A549 (cell line): ENCODE results near the gene NUAK2. TPM values are rescaled to one million over a fixed set of nuclear protein-coding genes. Genes with fewer than 3 reads are reported as not detected.

Experiments used
- ATAC-seq, 2 experiments: fragments of 200-7000 bp in 1 of 2; fragments of >200 bp in 1 of 2; cut with Nextera tagmentation in 1 of 2; cut with Tn5 transposase in 1 of 2; 3 replicates each; pipeline versions ENCODE4 v1.8.0 to v1.9.1; 2018 to 2020; ENCODE audit warnings: mild to moderate bottlenecking in 1 of 2, moderate library complexity in 1 of 2
- CTCF ChIA-PET: fragments of 300-600 bp; sonication (Branson Sonifier 250); formaldehyde crosslinking; extraction: SDS; loops from one replicate; lab custom pipeline; 2021; ENCODE audit warnings: antibody characterized with exemption, inconsistent platforms; lab: Yijun Ruan, JAX
- POLR2A ChIA-PET: fragments of 350-600 bp; formaldehyde crosslinking; extraction: SDS; loops from one replicate; lab custom pipeline; 2021; ENCODE audit warnings: antibody characterized with exemption, inconsistent platforms; lab: Yijun Ruan, JAX
- DNase-seq, 2 experiments: peaks; one replicate each; pipeline versions ENCODE4 v3.0.0 to v3.0.0-alpha.2; 2011 to 2016; ENCODE audit warnings: low read depth in 1 of 2, low spot score in 1 of 2
- FAIRE-seq: peaks from 2 replicates; lab custom pipeline; 2011; peaks lifted over from hg19 to GRCh38; lab: Jason Lieb, UNC
- H3K27ac ChIP-seq, 2 experiments: fragments of >200 bp; sonication (Bioruptor Twin); formaldehyde crosslinking; 3 replicates each; pipeline ENCODE4 v1.5.1; 2016 to 2017
- H3K4me1 ChIP-seq: fragments of >200 bp; sonication (Bioruptor Twin); formaldehyde crosslinking; 3 replicates; pipeline ENCODE4 v1.6.1; 2016
- H3K4me2 ChIP-seq: fragments of >200 bp; sonication (Bioruptor Twin); formaldehyde crosslinking; 3 replicates; pipeline ENCODE4 v1.6.1; 2016
- H3K4me3 ChIP-seq: fragments of >200 bp; sonication (Bioruptor Twin); formaldehyde crosslinking; 3 replicates; pipeline ENCODE4 v1.5.1; 2016
- H3K9me3 ChIP-seq: fragments of >200 bp; sonication (Bioruptor Twin); formaldehyde crosslinking; 3 replicates; pipeline ENCODE4 v1.6.1; 2016
- BHLHE40 ChIP-seq: IDR thresholded peaks from 2 replicates; pipeline ENCODE4 v1.6.1; 2012; ENCODE audit warnings: low read depth, low read length, inconsistent platforms
- CBX2 ChIP-seq: fragments of 200-600 bp; sonication (generic); IDR thresholded peaks from 2 replicates; pipeline ENCODE4 v1.6.1; 2016; ENCODE audit warnings: low read depth, mild to moderate bottlenecking, borderline replicate concordance
- CEBPB ChIP-seq, 2 experiments: fragments of >200 bp in 1 of 2; sonication (Bioruptor Twin) in 1 of 2; formaldehyde crosslinking in 1 of 2; IDR thresholded peaks; 2 replicates each; pipeline ENCODE4 v1.6.1; 2012 to 2016
- CHD4 ChIP-seq: fragments of 200-600 bp; sonication (generic); IDR thresholded peaks from 2 replicates; pipeline ENCODE4 v1.6.1; 2016; ENCODE audit warnings: antibody characterized with exemption, mild to moderate bottlenecking, borderline replicate concordance
- EP300 ChIP-seq, 2 experiments: fragments of >200 bp; sonication (Bioruptor Twin); formaldehyde crosslinking; IDR thresholded peaks; 2 replicates in 1 of 2; 3 replicates in 1 of 2; pipeline ENCODE4 v1.6.1; 2016 to 2017
- ESRRA ChIP-seq: fragments of 150-350 bp; IDR thresholded peaks from 2 replicates; pipeline ENCODE4 v1.6.1; 2014; ENCODE audit warnings: mild to moderate bottlenecking, low read length, borderline replicate concordance
- GATA3 ChIP-seq: IDR thresholded peaks from 2 replicates; pipeline ENCODE4 v1.6.1; 2012; ENCODE audit warnings: borderline replicate concordance
- HDAC2 ChIP-seq: fragments of 200-600 bp; sonication (generic); IDR thresholded peaks from 2 replicates; pipeline ENCODE4 v1.6.1; 2016
- HES2 ChIP-seq: fragments of >200 bp; sonication (Bioruptor Twin); formaldehyde crosslinking; IDR thresholded peaks from 2 replicates; pipeline ENCODE4 v1.6.1; 2016
- HEYL ChIP-seq: fragments of 250-450 bp; sonication (Bioruptor Pico); IDR thresholded peaks from 2 replicates; pipeline ENCODE4 v1.8.0; 2021; ENCODE audit warnings: mild to moderate bottlenecking, moderate library complexity
- HOXA7 ChIP-seq: fragments of 250-450 bp; sonication (Bioruptor Pico); IDR thresholded peaks from 2 replicates; pipeline ENCODE4 v1.5.0; 2020; ENCODE audit warnings: mild to moderate bottlenecking, moderate library complexity
- HOXB13 ChIP-seq: fragments of 250-450 bp; sonication (Bioruptor Pico); IDR thresholded peaks from 2 replicates; pipeline ENCODE4 v1.5.0; 2020; ENCODE audit warnings: low read depth, mild to moderate bottlenecking, moderate library complexity
- JUN ChIP-seq, 2 experiments: fragments of >200 bp; sonication (Bioruptor Twin); formaldehyde crosslinking; IDR thresholded peaks; 2 replicates in 1 of 2; 3 replicates in 1 of 2; pipeline ENCODE4 v1.6.1; 2016 to 2017
- JUNB ChIP-seq: fragments of >200 bp; sonication (Bioruptor Twin); formaldehyde crosslinking; IDR thresholded peaks from 2 replicates; pipeline ENCODE4 v1.6.1; 2016
- KDM1A ChIP-seq: fragments of 200-600 bp; sonication (generic); IDR thresholded peaks from 2 replicates; pipeline ENCODE4 v1.6.1; 2016; ENCODE audit warnings: low read depth, mild to moderate bottlenecking
- MAFK ChIP-seq: fragments of 450-650 bp; IDR thresholded peaks from 2 replicates; pipeline ENCODE4 v1.6.1; 2014; ENCODE audit not compliant: partially characterized antibody
- MAZ ChIP-seq: fragments of 150-350 bp; IDR thresholded peaks from 2 replicates; pipeline ENCODE4 v1.6.1; 2014; ENCODE audit warnings: antibody characterized with exemption, low read depth, low read length, borderline replicate concordance
- NFE2L2 ChIP-seq: fragments of 150-350 bp; conservative IDR thresholded peaks from 2 replicates; pipeline ENCODE4 v1.6.1; 2014; ENCODE audit warnings: low read length
- NPAS2 ChIP-seq: fragments of 250-450 bp; sonication (Bioruptor Pico); IDR thresholded peaks from 2 replicates; pipeline ENCODE4 v1.8.0; 2022; ENCODE audit warnings: mild to moderate bottlenecking, moderate library complexity, borderline replicate concordance
- NR3C1 ChIP-seq: fragments of >200 bp; sonication (Bioruptor Twin); formaldehyde crosslinking; IDR thresholded peaks from 3 replicates; pipeline ENCODE4 v1.6.1; 2017
- PHF8 ChIP-seq: fragments of 200-600 bp; sonication (generic); IDR thresholded peaks from 2 replicates; pipeline ENCODE4 v1.6.1; 2016; ENCODE audit warnings: low read depth, mild to moderate bottlenecking, antibody characterized with exemption, moderate library complexity, borderline replicate concordance
- POLR2A ChIP-seq: IDR thresholded peaks from 2 replicates; pipeline ENCODE4 v1.6.1; 2012; ENCODE audit warnings: mild to moderate bottlenecking, low read length
- POLR2AphosphoS2 ChIP-seq: conservative IDR thresholded peaks from 2 replicates; pipeline ENCODE4 v1.6.1; 2012; ENCODE audit warnings: low read length, improper control_type of control experiment, inconsistent platforms
- RAD21 ChIP-seq, 2 experiments: fragments of >200 bp in 1 of 2; sonication (Bioruptor Twin) in 1 of 2; formaldehyde crosslinking in 1 of 2; IDR thresholded peaks in 1 of 2; conservative IDR thresholded peaks in 1 of 2; 2 replicates in 1 of 2; 3 replicates in 1 of 2; pipeline ENCODE4 v1.6.1; 2012 to 2018; ENCODE audit warnings: inconsistent platforms in 1 of 2
- RARB ChIP-seq: fragments of 250-450 bp; sonication (Bioruptor Pico); IDR thresholded peaks from 2 replicates; pipeline ENCODE4 v1.8.0; 2021; ENCODE audit warnings: mild to moderate bottlenecking, moderate library complexity
- RCOR1 ChIP-seq: fragments of 150-350 bp; IDR thresholded peaks from 2 replicates; pipeline ENCODE4 v1.6.1; 2014; ENCODE audit warnings: antibody characterized with exemption, low read length, low read depth
- RFX5 ChIP-seq: fragments of 450-650 bp; IDR thresholded peaks from 2 replicates; pipeline ENCODE4 v1.7.1; 2014; ENCODE audit warnings: antibody characterized with exemption, mild to moderate bottlenecking, moderate library complexity
- RNF2 ChIP-seq: fragments of 200-600 bp; sonication (generic); IDR thresholded peaks from 2 replicates; pipeline ENCODE4 v1.6.1; 2016; ENCODE audit warnings: low read depth, mild to moderate bottlenecking, antibody characterized with exemption, moderate library complexity, borderline replicate concordance
- SMC3 ChIP-seq: fragments of >200 bp; sonication (Bioruptor Twin); formaldehyde crosslinking; IDR thresholded peaks from 3 replicates; pipeline ENCODE4 v1.6.1; 2018; ENCODE audit warnings: inconsistent platforms
- SREBF2 ChIP-seq: fragments of 450-650 bp; IDR thresholded peaks from 2 replicates; pipeline ENCODE4 v1.6.1; 2014; ENCODE audit warnings: mild to moderate bottlenecking, moderate library complexity
- TP53 ChIP-seq: fragments of 250-450 bp; sonication (Bioruptor Pico); IDR thresholded peaks from 2 replicates; pipeline ENCODE4 v1.5.0; 2021; ENCODE audit warnings: mild to moderate bottlenecking, moderate library complexity
- ZC3H11A ChIP-seq: fragments of 450-650 bp; IDR thresholded peaks from 2 replicates; pipeline ENCODE4 v1.6.1; 2014; ENCODE audit warnings: antibody characterized with exemption, mild to moderate bottlenecking
- ZFP36 ChIP-seq: fragments of 450-650 bp; IDR thresholded peaks from 2 replicates; pipeline ENCODE4 v1.6.1; 2014; ENCODE audit warnings: borderline replicate concordance; ENCODE audit not compliant: partially characterized antibody
- ZNF302 ChIP-seq: fragments of 250-450 bp; sonication (Bioruptor Pico); IDR thresholded peaks from 2 replicates; pipeline ENCODE4 v1.9.0; 2021; ENCODE audit warnings: inconsistent platforms, mild to moderate bottlenecking, moderate library complexity
- ZSCAN20 ChIP-seq: fragments of 250-450 bp; sonication (Bioruptor Pico); IDR thresholded peaks from 2 replicates; pipeline ENCODE4 v1.8.0; 2022; ENCODE audit warnings: mild to moderate bottlenecking, moderate library complexity
- WGBS: methylation state at CpG from one replicate; pipeline ENCODE4 v1.1.6; 2017; ENCODE audit errors: missing lambda C conversion rate; 5-methylcytosine and 5-hydroxymethylcytosine counted together
- polyA plus RNA-seq, 4 experiments: library from polyadenylated mRNA; depleted of rRNA in 3 of 4; stranded (reverse); fragments of >200 nt; fragmentation: RNase III in 1 of 4; extraction: RNeasy Plus Mini Kit Qiagen cat#74134 plus additional on column Dnase treatment in 1 of 4; gene quantifications; 2 replicates in 3 of 4; 3 replicates in 1 of 4; pipeline ENCODE4 v1.2.3, GENCODE V29; 2011 to 2017
- TF ChIP-seq, protein P1 (sequence below): IDR thresholded peaks from 2 replicates; pipeline ENCODE4 v1.6.1; 2012
- TF ChIP-seq, protein P2 (sequence below): fragments of 450-650 bp; IDR thresholded peaks from 2 replicates; pipeline ENCODE4 v1.6.1; 2014; ENCODE audit warnings: antibody characterized with exemption
- TF ChIP-seq, protein P3 (sequence below): fragments of 250-450 bp; sonication (Bioruptor Pico); IDR thresholded peaks from 2 replicates; pipeline ENCODE4 v1.5.0; 2020; ENCODE audit warnings: low read depth, mild to moderate bottlenecking, moderate library complexity
- TF ChIP-seq, protein P4 (sequence below): fragments of >200 bp; sonication (Bioruptor Twin); formaldehyde crosslinking; IDR thresholded peaks from 3 replicates; pipeline ENCODE4 v1.6.1; 2016

Gene NUAK2
- polyA plus RNA-seq, 2 of the 4 experiments (the other 2 are of a cell fraction) = 29.7 to 37.8 TPM

DNA sequence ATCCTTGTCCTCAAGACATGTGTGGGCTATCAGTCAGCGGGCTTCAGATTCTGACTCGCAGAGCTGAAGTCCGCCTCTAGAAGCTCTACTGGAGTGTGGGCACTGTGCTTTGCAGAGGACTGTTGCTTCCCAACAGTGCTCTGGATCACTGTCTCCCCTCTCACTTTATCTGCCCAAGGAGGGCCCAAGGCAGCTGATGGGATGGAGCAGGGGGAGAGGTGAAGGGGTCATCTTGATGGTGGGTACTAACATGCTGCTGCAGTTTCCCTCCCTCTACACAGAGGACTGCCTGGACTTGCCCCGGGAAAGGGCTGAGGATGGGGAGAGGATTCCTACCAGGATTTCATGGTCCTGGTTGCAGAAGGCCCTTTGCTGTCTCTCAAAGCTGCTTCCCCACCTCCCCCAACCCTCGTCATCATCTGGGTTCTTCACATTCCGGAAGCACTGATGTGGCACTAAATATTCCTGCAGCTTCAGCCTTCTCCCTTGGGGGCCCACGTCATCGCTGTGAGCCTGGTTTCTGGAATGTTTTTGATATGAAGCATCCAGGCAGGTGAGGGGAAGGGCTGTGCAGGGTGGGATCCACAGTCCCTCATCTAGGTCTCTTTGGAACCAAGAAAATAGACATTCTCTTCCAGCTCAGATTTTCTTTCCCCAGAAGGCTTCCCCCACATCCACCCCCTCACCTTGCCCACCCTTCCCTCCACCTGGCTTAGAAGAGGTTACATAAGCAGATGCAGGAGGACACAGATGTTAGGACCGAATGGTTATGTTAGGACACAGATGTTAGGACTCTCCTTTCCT, 23.2 kb downstream of the NUAK2 start:
- peak; percentile 86 for FAIRE-seq
- no peak overlapping the region for H3K4me3 ChIP-seq
- peak; percentile 94 for TF ChIP-seq ZNF302 (CRISPR knock-in tag)
- peak; percentile 99 for TF ChIP-seq GATA3
- TF ChIP-seq BHLHE40 = no peak
- no peak for TF ChIP-seq CHD4
- peak; percentile 53 for TF ChIP-seq HES2
- 0 out of 2 replicates have a peak, but pooled peaks have one; percentile 17 for TF ChIP-seq ESRRA
- TF ChIP-seq RFX5 = no peak
- peak; percentile 56; the same call in 1 of the 2 replicates for TF ChIP-seq ZSCAN20 (CRISPR knock-in tag)
- TF ChIP-seq HOXB13 (CRISPR knock-in tag) = peak; percentile 97
- TF ChIP-seq JUN (IDR thresholded peaks at IDR 0.05) = peak; percentile 99
- no peak for TF ChIP-seq ZC3H11A
- TF ChIP-seq, protein P1, sequence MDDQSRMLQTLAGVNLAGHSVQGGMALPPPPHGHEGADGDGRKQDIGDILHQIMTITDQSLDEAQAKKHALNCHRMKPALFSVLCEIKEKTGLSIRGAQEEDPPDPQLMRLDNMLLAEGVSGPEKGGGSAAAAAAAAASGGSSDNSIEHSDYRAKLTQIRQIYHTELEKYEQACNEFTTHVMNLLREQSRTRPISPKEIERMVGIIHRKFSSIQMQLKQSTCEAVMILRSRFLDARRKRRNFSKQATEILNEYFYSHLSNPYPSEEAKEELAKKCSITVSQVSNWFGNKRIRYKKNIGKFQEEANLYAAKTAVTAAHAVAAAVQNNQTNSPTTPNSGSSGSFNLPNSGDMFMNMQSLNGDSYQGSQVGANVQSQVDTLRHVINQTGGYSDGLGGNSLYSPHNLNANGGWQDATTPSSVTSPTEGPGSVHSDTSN = peak; percentile 92
- TF ChIP-seq, protein P2, sequence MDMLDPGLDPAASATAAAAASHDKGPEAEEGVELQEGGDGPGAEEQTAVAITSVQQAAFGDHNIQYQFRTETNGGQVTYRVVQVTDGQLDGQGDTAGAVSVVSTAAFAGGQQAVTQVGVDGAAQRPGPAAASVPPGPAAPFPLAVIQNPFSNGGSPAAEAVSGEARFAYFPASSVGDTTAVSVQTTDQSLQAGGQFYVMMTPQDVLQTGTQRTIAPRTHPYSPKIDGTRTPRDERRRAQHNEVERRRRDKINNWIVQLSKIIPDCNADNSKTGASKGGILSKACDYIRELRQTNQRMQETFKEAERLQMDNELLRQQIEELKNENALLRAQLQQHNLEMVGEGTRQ = no peak
- TF ChIP-seq HOXA7 (CRISPR knock-in tag) = peak; percentile 51; the same call in 1 of the 2 replicates
- no peak for TF ChIP-seq MAZ
- TF ChIP-seq JUNB = peak; percentile 98
- 0 out of 2 replicates have a peak, but pooled peaks have one; percentile 48 for TF ChIP-seq HDAC2
- TF ChIP-seq, protein P3, sequence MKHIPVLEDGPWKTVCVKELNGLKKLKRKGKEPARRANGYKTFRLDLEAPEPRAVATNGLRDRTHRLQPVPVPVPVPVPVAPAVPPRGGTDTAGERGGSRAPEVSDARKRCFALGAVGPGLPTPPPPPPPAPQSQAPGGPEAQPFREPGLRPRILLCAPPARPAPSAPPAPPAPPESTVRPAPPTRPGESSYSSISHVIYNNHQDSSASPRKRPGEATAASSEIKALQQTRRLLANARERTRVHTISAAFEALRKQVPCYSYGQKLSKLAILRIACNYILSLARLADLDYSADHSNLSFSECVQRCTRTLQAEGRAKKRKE (CRISPR knock-in tag) = 0 out of 2 replicates have a peak, but pooled peaks have one; percentile 41
- TF ChIP-seq KDM1A = no peak
- no peak for TF ChIP-seq CBX2
- TF ChIP-seq RCOR1 = no peak
- TF ChIP-seq POLR2AphosphoS2 = no peak; the same call in 1 of the 2 replicates
- TF ChIP-seq MAFK = peak; percentile 86
- TF ChIP-seq RAD21 (conservative IDR thresholded peaks at IDR 0.05 in 1 of 2, IDR thresholded peaks at IDR 0.05 in 1 of 2) = peak; percentile 43 to 66
- no peak for TF ChIP-seq NR3C1
- TF ChIP-seq SREBF2 = no peak
- no peak for TF ChIP-seq PHF8
- no peak for TF ChIP-seq RNF2
- TF ChIP-seq NPAS2 (CRISPR knock-in tag) = no peak
- TF ChIP-seq TP53 (CRISPR knock-in tag) = no peak
- TF ChIP-seq SMC3 = peak; percentile 60
- peak; percentile 73; the same call in 1 of the 2 replicates for TF ChIP-seq HEYL (CRISPR knock-in tag)
- TF ChIP-seq EP300 (IDR thresholded peaks at IDR 0.05) = peak; percentile 99 to 100
- TF ChIP-seq RARB (CRISPR knock-in tag) = peak; percentile 20; the same call in 1 of the 2 replicates
- no peak; the same call in 1 of the 2 replicates for TF ChIP-seq NFE2L2
- TF ChIP-seq, protein P4, sequence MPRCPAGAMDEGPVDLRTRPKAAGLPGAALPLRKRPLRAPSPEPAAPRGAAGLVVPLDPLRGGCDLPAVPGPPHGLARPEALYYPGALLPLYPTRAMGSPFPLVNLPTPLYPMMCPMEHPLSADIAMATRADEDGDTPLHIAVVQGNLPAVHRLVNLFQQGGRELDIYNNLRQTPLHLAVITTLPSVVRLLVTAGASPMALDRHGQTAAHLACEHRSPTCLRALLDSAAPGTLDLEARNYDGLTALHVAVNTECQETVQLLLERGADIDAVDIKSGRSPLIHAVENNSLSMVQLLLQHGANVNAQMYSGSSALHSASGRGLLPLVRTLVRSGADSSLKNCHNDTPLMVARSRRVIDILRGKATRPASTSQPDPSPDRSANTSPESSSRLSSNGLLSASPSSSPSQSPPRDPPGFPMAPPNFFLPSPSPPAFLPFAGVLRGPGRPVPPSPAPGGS = peak; percentile 92; the same call in 2 of the 3 replicates
- TF ChIP-seq ZFP36 = no peak
- no peak for TF ChIP-seq POLR2A
- TF ChIP-seq CEBPB (IDR thresholded peaks at IDR 0.05) = peak; percentile 53 to 88; a peak in 3 of 4 replicates

More for the DNA sequence above, 23.2 kb downstream of the NUAK2 start:
- DNase-seq = peak; percentile 91 to 99
- CTCF ChIA-PET = interaction anchor here (1.3 to 89.2 kb wide), 4 partner anchors 9 to 188 kb away, joined by 3 to 3627 read pairs (median 1816); partner anchors contain the start of genes KLHDC8A and NUAK2
- ATAC-seq = peak; percentile 44 to 50
- POLR2A ChIA-PET = interaction anchor here (1.5 to 5.4 kb wide), 7 partner anchors 12 to 27 kb away, joined by 7 to 49 read pairs (median 12); partner anchors contain the start of gene NUAK2
- no peaks in the 10 kb centered on the region for H3K9me3 ChIP-seq
- peak overlapping the region; percentile 98 to 99 for H3K27ac ChIP-seq
- H3K4me2 ChIP-seq = peak overlapping the region; percentile 68
- 9% methylated on average over 9 of the region's 9 CpGs for WGBS
- peaks cover 94% of the 10 kb centered on the region for H3K4me1 ChIP-seq
